ENCODE results near the gene GALNT10.

Gene GALNT10

DNA sequence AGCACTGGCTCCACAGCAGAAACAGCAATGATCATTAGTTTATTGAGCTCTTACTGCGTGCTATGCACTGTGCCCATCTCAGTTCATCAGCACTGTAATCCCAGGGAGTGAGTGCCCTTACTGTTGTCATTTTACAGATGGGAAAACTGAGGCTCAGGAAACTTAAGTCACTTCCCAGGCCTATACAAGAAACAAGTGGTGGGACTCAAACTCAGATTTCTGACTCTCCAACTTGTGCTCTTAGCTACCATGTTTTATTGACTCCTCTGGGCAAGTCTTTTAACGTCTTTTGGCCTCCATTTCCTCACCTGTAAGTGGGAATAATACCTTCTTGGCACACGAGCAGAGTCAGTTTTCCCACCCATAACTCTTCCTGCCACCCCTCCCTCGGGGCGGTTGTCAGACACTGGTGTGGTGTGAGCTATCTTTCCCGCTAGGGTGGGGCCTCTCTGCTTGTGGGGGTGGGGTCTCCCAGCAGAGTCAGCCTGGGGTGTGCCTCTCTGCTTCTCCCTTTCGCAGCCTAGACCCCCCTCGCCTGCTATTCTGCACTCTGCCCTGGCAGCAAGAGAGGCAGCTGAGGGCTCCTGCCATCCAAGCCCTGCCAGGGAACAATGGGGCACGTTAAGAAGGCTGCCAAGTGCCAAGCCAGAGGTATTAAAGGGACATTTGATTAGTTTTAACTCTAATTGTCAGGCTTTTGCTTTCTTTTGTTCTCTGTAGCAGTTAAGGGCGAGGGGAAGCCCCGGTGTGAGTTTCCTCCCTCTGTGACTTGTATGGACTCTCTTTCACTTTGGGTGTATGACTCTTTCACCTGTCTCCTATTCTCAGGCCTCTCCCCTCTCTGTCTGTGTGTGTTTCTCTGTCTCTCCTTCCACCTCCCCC is 12.1 kb downstream of the GALNT10 start:
- in situ Hi-C loops (cut with MboI; ENCODE audit: low pct_unique_long_range_greater_than_20kb, low sequenced_read_pairs, unreplicated experiment): loop anchor here (10.0 kb wide), 1 partner anchor 192 kb away; no protein-coding TSS in a partner anchor
- peak; percentile 75 for DNase-seq (ENCODE audit: low spot score)
- TF ChIP-seq, protein P1, sequence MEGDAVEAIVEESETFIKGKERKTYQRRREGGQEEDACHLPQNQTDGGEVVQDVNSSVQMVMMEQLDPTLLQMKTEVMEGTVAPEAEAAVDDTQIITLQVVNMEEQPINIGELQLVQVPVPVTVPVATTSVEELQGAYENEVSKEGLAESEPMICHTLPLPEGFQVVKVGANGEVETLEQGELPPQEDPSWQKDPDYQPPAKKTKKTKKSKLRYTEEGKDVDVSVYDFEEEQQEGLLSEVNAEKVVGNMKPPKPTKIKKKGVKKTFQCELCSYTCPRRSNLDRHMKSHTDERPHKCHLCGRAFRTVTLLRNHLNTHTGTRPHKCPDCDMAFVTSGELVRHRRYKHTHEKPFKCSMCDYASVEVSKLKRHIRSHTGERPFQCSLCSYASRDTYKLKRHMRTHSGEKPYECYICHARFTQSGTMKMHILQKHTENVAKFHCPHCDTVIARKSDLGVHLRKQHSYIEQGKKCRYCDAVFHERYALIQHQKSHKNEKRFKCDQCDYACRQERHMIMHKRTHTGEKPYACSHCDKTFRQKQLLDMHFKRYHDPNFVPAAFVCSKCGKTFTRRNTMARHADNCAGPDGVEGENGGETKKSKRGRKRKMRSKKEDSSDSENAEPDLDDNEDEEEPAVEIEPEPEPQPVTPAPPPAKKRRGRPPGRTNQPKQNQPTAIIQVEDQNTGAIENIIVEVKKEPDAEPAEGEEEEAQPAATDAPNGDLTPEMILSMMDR (IDR thresholded peaks at IDR 0.05; ENCODE audit: extremely low read depth, insufficient read depth, missing control alignments): no peak

DNA sequence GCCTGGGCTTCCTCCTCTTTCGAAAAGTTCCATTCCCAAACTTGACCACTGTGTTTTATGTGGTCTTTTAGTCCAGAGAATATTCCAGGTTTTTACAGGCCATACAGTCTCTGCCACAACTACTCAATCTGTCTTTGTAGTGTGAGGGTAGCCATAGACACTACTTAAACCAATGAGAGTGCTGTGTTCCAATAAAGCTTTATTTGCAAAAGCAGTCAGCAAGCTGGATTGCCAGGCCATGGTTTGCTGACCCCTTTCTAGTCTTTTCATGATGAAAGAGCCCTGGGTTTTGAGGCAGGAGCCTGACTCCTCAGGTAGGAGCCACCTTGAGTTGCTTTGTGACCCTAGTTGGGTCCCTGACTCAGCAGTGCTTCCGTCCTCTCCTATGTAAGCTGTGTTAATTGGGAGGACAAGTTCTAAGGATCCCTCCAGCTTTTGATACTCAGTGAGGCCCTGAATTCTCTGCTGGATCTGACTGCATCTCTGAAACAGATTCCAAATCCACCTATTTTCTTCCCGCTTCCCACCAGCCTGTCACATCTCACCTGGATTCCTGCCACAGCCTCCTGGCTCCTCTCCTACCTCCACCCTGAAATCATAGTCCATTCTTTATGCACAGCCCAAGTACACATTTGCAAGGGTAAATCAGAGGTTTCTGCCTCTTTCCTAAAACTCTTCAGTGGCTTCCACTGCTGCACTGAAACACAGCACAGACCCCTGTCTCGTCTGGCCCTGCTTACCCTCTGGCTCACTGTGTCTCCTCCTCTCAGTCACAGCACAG is 13.5 kb downstream of the GALNT10 start:
- TF ChIP-seq, protein P1 (IDR thresholded peaks at IDR 0.05; ENCODE audit: extremely low read depth, insufficient read depth, missing control alignments): no peak
- no peak for DNase-seq (ENCODE audit: low spot score)
- in situ Hi-C loops (cut with MboI; ENCODE audit: low pct_unique_long_range_greater_than_20kb, low sequenced_read_pairs, unreplicated experiment): loop anchor here (10.0 kb wide), 1 partner anchor 191 kb away; no protein-coding TSS in a partner anchor

DNA sequence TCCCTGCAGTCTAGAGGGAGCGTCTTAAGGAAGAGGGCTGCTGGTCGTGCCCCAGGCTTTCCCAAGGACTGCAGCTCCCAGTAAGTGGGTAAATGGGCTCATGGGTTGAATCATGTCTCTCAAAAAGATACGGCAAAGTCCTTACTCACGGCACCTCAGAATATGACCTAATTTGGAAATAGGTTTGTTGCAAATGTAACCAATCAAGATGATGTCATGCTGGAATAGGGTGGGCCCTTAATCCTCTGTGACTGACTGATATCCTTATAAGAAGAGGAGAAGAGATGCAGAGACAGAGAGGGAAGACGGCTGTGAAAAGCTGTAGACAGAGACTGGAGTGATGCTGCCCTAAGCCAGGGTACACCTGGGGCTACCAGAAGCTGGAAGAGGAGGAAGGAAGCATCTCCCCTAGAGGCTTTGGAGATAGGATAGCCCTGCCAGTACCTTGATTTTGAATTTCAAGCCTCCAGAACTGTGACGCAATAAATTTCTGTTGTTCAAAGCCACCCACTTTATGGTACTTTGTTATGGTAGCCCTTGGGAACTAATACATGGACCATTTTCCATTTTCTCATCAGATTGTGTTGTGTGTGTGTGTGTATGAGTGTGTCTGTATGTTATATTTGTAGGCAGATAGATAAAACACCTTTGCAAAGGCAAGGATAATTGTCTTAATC is 15.0 kb downstream of the GALNT10 start:
- TF ChIP-seq, protein P1 (IDR thresholded peaks at IDR 0.05; ENCODE audit: extremely low read depth, insufficient read depth, missing control alignments): no peak
- in situ Hi-C loops (cut with MboI; ENCODE audit: low pct_unique_long_range_greater_than_20kb, low sequenced_read_pairs, unreplicated experiment): loop anchor here (10.0 kb wide), 1 partner anchor 189 kb away; no protein-coding TSS in a partner anchor
- no peak for DNase-seq (ENCODE audit: low spot score)

DNA sequence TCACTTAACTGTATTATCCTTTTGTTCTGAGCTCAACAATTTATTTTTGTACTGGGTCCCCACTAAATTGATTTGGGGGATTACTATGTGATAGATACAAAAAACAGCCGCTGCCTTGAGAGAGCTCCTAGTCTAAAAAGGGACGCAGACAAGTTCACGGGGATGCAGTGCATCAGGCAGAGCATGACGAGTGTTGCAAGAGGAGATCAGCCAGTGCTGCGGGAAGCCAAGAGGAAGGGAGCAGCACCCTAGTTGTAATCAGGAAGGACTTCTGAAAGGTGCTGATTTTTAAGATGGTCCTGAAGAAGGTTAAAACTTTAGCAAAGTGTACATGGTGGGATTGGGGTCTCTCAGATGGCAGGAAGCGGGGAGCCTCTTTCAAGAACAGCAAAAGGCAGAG is 15.8 kb downstream of the GALNT10 start:
- DNase-seq (ENCODE audit: low spot score): no peak
- in situ Hi-C loops (cut with MboI; ENCODE audit: low pct_unique_long_range_greater_than_20kb, low sequenced_read_pairs, unreplicated experiment): loop anchor here (10.0 kb wide), 1 partner anchor 188 kb away; no protein-coding TSS in a partner anchor
- TF ChIP-seq, protein P1 (IDR thresholded peaks at IDR 0.05; ENCODE audit: extremely low read depth, insufficient read depth, missing control alignments): no peak

DNA sequence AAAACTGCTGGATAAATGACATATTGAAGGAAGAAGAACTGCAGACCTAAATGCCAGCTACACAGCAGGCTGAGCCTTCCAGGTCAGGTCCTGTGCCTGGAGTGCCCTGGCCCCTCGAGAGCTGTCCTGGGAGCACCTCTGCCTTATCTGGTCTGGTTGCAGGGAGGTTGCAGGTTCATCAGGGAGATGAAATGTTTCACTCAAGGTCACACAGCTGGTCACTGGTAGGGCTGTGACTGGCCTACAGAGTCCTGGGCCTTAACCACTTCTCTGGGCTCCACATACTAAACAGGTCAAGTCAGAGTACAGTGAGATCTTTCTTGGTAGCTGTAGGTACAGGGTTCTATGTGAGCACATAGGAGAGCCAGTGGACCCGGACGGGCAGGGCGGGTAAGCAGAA is 16.7 kb downstream of the GALNT10 start:
- no peak for DNase-seq (ENCODE audit: low spot score)
- in situ Hi-C loops (cut with MboI; ENCODE audit: low pct_unique_long_range_greater_than_20kb, low sequenced_read_pairs, unreplicated experiment): loop anchor here (10.0 kb wide), 1 partner anchor 188 kb away; no protein-coding TSS in a partner anchor
- TF ChIP-seq, protein P1 (IDR thresholded peaks at IDR 0.05; ENCODE audit: extremely low read depth, insufficient read depth, missing control alignments): no peak

DNA sequence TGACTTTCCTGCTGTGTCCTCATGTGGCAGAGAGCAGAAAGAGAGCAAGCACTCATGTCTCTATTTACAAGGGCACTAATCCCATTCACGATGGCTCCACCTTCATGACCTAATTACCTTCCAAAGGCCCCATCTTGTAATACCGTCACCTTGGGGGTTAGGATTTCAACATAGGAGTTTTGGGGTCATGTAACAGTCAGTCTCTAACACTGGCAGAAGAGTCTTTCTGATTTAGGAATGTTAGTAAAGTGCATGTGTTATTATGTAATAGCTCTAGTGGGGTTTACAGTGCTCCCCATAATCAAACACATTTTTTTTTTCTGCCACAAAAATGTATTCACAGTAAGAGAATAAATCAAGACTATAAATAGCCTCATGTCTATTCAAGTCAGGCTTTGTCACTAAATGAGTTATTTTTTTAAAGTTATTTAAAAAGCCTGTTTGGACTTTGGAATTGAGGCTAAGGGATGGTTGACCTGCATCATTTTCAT is 19.1 kb downstream of the GALNT10 start:
- no peak for DNase-seq (ENCODE audit: low spot score)
- in situ Hi-C loops (cut with MboI; ENCODE audit: low pct_unique_long_range_greater_than_20kb, low sequenced_read_pairs, unreplicated experiment): loop anchor here (10.0 kb wide), 1 partner anchor 185 kb away; no protein-coding TSS in a partner anchor
- TF ChIP-seq, protein P1 (IDR thresholded peaks at IDR 0.05; ENCODE audit: extremely low read depth, insufficient read depth, missing control alignments): no peak

All from GM13977 (cell line).